H4 (cell line): ENCODE data around the gene ZNF10. TPM values are rescaled to one million over a fixed set of nuclear protein-coding genes. Genes with fewer than 3 reads are reported as not detected.

Source experiments
- DNase-seq: peaks from one replicate; pipeline ENCODE4 v3.0.0-alpha.2; 2015; ENCODE audit warnings: low spot score
- total RNA-seq: library from RNA; depleted of rRNA; stranded (reverse); fragments of >200 nt; shearing (Covaris generic); gene quantifications from 2 replicates; pipeline ENCODE4 v1.2.3, GENCODE V29; 2014; rRNA removed

Gene ZNF10
- total RNA-seq, 1 experiment from 2014 or later, result 3.0 TPM

DNA sequence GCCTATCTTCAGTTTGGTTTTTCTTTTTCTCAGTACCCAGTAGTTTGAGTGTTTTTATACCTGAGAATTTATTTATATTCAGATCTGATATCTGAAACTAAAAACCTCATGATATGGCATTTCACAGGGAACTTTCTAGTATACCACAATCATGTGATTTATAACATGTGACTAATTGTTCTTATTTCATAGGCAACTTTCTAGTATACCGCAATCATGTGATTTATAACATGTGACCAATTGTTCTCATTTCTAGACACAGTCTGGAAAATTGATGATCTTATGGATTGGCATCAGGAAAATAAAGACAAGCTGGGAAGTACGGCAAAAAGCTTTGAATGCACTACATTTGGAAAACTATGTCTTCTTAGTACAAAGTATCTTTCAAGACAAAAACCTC is 71.5 kb downstream of the ZNF10 start:
- DNase-seq, result no peak

DNA sequence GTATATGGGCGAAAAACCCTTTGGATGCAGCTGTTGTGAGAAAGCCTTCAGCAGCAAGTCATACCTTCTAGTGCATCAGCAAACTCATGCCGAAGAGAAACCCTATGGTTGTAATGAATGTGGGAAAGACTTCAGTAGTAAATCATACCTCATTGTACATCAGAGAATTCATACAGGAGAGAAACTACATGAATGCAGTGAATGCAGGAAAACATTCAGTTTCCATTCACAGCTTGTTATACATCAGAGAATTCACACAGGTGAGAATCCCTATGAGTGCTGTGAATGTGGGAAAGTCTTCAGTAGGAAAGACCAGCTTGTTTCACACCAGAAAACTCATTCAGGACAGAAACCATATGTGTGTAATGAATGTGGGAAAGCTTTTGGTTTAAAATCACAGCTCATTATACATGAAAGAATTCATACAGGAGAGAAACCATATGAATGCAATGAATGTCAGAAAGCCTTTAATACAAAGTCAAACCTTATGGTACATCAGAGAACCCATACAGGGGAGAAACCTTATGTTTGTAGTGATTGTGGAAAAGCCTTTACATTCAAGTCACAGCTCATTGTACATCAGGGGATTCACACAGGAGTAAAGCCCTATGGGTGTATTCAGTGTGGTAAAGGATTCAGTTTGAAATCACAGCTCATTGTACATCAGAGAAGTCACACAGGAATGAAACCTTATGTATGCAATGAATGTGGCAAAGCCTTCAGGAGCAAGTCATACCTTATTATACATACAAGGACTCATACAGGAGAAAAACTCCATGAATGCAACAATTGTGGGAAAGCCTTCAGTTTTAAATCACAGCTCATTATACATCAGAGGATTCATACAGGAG is 72.3 kb downstream of the ZNF10 start:
- no peak for DNase-seq

DNA sequence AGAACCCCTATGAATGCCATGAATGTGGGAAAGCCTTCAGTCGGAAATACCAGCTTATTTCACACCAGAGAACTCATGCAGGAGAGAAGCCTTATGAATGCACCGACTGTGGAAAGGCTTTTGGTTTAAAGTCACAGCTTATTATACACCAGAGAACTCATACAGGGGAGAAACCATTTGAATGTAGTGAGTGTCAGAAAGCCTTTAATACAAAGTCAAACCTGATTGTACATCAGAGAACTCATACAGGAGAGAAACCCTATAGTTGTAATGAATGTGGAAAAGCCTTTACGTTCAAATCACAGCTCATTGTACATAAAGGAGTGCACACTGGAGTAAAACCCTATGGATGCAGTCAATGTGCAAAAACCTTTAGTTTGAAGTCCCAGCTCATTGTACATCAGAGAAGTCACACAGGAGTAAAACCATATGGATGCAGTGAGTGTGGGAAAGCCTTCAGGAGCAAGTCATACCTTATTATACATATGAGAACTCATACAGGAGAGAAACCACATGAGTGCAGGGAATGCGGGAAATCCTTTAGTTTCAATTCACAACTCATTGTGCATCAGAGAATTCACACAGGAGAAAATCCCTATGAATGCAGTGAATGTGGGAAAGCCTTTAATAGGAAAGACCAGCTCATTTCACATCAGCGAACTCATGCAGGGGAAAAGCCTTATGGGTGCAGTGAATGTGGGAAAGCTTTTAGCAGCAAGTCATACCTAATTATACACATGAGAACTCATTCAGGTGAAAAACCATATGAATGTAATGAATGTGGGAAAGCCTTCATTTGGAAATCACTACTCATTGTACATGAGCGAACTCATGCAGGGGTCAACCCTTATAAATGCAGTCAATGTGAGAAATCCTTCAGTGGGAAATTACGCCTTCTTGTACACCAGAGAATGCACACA is 73.2 kb downstream of the ZNF10 start:
- DNase-seq, result no peak

GRCh38 chr12:133204264-133204603 is 73.8 kb downstream of the ZNF10 start:
- DNase-seq, result no peak

GRCh38 chr12:133206390-133206789 is 76.0 kb downstream of the ZNF10 start:
- DNase-seq, result no peak

Other genes starting within 250 kb of the ZNF10 start
- gene CHFR, start 243.0 kb upstream of the ZNF10 start, total RNA-seq, result 6.4 and 11.9 TPM in 2 replicates
- gene ZNF605, start 174.3 kb upstream of the ZNF10 start, total RNA-seq, result 1.3 and 4.2 TPM in 2 replicates
- 4.1 TPM in 2 replicates for gene ZNF26, start 144.3 kb upstream of the ZNF10 start, total RNA-seq
- 7.6 and 9.0 TPM in 2 replicates for gene ZNF84, start 93.1 kb upstream of the ZNF10 start, total RNA-seq
- 9.8 and 17.0 TPM in 2 replicates for gene ZNF140, start 49.7 kb upstream of the ZNF10 start, total RNA-seq
- gene ZNF891, start 353 bp upstream of the ZNF10 start, total RNA-seq, result 0.43 and 0.47 TPM in 2 replicates
- 12.9 and 16.9 TPM in 2 replicates for gene ZNF268, start 50.9 kb downstream of the ZNF10 start, total RNA-seq
- gene ANHX, start 105.2 kb downstream of the ZNF10 start, total RNA-seq, result not detected in 2 replicates